Choroid plexus epithelial cell (primary cell): ENCODE data around the gene GIT2.
A peak's percentile ranks its signal among the peaks of the same experiment; 100 is the strongest.

Experiments used
- DNase-seq: peaks from one replicate; pipeline ENCODE4 v3.0.0-alpha.2; 2010; ENCODE audit warnings: low read depth
- H3K4me3 ChIP-seq: 2 replicates; pipeline ENCODE4 v1.5.1; 2011; ENCODE audit warnings: low read depth, mild to moderate bottlenecking, control low read depth, low read length, moderate library complexity
- TF ChIP-seq, protein P1 (sequence below): conservative IDR thresholded peaks from 2 replicates; pipeline ENCODE4 v1.5.1; 2011; ENCODE audit warnings: low read depth, mild to moderate bottlenecking, control low read depth, inconsistent platforms, low read length, moderate library complexity

Gene GIT2

DNA sequence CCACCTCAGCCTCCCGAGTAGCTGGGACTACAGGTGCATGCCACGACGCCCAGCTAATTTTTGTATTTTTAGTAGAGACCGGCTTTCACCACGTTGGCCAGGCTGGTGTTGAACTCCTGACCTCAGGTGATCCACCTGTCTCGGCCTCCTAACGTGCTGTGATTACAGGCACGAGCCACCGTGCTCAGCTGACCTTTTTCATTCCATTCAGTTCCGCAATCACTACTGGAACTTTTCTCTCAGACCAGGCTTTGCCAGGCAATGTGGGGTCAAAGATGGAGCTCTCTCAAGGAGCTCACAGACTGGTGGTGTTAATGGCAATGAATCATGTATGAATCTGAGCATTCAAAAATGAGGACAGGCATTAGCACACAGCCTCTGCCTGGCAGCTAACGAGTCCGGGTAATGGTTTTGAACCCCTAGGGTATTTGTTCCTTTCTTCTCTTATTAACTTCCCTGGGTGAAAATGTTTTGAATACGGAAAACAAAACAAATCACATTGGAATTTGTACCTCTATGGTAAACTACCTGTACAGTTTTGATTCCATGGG lies 105.5 kb downstream of the GIT2 start:
- H3K4me3 ChIP-seq, result no peak overlapping the region
- no peak for DNase-seq
- TF ChIP-seq, protein P1, sequence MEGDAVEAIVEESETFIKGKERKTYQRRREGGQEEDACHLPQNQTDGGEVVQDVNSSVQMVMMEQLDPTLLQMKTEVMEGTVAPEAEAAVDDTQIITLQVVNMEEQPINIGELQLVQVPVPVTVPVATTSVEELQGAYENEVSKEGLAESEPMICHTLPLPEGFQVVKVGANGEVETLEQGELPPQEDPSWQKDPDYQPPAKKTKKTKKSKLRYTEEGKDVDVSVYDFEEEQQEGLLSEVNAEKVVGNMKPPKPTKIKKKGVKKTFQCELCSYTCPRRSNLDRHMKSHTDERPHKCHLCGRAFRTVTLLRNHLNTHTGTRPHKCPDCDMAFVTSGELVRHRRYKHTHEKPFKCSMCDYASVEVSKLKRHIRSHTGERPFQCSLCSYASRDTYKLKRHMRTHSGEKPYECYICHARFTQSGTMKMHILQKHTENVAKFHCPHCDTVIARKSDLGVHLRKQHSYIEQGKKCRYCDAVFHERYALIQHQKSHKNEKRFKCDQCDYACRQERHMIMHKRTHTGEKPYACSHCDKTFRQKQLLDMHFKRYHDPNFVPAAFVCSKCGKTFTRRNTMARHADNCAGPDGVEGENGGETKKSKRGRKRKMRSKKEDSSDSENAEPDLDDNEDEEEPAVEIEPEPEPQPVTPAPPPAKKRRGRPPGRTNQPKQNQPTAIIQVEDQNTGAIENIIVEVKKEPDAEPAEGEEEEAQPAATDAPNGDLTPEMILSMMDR, result no peak

DNA sequence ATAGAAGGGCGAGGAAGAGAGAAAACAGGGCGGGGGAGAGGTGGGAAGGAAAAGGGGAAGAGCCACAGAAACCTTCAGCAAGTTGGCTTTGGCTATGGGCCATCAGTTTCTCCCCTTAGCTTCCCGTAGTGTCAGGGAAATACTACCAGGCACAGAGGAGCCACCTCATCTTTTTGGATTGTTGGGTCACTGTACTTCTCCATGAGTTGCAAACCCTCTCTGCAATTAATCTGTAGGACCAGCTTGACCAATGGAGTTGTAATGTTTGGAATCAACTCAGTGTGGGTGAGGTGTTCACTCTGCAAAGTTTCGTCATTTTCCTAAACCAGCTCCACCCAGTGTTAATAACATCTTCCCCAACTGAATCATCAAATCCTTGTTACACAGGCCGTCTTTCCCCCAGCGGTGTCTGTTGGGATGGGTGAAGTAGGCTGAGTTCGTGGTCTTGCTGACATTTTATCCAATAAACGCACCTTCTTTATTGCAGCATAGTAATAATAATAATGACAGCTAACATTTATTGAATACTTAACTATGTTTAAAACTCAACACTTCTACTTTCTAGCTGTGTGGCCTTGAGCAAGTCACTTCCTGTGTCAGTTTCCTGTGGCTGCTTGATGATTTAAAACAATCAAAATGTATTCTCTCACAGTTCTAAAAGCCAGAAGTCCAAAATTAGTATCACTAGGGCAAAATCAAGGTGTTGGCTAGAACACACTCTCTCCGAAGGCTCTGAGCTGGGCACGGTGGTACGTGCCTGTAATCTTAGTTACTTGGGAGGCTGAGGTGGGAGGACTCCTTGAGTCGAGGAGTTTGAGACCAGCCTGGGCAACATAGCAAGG lies 107.8 kb downstream of the GIT2 start:
- peak; percentile 83 for DNase-seq
- TF ChIP-seq, protein P1, result peak; percentile 5

DNA sequence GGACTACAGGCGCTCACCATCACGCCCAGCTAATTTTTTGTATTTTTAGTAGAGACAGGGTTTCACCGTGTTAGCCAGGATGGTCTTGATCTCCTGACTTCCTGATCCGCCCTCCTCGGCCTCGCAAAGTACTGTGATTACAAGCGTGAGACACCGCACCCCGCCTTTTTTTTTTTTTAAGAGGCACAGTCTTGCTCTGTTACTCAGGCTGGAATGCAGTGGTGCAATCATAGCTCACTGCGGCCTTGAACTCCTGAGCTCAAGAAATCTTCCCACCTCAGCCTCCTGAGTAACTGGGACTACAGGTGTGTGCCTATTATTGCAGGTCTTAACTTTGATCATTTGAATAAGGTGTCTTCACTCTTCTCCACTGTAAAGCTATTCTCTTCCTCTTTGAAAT lies 110.6 kb downstream of the GIT2 start:
- peak; percentile 50 for DNase-seq
- TF ChIP-seq, protein P1, result no peak
- no peak overlapping the region for H3K4me3 ChIP-seq

More for the DNA sequence above, 107.8 kb downstream of the GIT2 start:
- H3K4me3 ChIP-seq, result no peak overlapping the region

DNA sequence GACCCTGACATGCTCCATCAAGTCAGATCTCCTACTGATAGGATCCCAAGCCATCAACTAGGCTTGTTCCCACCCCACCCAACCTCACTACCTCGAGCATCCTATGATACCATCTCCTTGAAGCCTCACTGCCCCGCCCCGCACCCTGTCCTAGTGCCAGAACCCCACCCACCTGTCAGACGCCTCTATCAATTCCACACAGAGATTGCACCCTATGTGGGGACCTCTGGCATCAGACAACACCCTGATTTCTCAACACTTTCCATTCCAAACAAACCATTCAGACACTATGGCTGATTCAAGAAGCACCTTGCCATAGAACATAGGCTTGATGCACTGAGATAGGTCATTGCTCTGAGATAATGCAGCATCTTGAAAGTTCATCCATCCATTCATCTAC lies 112.7 kb downstream of the GIT2 start:
- DNase-seq, result no peak

DNA sequence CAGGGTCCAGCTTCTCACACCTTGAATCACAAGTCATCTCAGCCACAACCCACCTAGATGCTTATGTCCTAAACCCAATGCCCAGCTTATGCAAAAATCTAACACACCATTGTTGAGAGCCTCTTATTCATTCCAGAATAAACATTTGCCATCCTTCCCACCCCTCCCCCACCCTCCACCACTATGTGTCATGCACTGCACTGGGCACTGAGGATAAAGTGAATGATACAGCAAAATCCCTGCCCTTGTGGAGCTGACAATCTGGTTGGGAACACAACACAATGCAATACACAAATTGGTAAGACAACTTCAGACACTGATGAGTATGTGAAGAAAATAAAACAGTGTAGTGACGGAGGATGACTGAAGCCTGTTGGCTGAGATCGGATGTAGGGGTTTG lies 114.4 kb downstream of the GIT2 start:
- no peak for DNase-seq
- TF ChIP-seq, protein P1, result no peak
- no peak overlapping the region for H3K4me3 ChIP-seq

More for the DNA sequence above, 112.7 kb downstream of the GIT2 start:
- TF ChIP-seq, protein P1, result no peak
- H3K4me3 ChIP-seq, result no peak overlapping the region

DNA sequence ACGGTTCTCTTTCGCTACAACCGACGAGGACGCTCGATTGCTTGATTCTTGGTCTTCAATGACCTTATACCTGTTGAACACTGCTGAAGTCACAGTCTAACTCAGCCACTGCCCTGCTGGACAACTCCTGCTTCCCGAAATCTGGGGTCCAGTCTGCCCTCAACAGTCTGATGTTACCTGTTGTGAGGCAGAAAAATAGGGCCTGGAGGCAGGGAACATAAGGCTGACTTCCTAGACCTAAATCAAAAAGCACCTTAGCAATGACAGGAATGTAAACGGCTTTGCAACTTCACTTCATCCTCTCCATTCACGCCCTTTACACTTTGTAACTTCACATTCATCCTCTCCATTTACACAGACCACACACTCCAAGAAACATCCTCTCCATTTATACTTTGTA lies 115.2 kb downstream of the GIT2 start:
- TF ChIP-seq, protein P1, result no peak
- no peak for DNase-seq
- peak overlapping the region; percentile 77 for H3K4me3 ChIP-seq
